Measurements from ENCODE around the gene SLC6A4.

DNA sequence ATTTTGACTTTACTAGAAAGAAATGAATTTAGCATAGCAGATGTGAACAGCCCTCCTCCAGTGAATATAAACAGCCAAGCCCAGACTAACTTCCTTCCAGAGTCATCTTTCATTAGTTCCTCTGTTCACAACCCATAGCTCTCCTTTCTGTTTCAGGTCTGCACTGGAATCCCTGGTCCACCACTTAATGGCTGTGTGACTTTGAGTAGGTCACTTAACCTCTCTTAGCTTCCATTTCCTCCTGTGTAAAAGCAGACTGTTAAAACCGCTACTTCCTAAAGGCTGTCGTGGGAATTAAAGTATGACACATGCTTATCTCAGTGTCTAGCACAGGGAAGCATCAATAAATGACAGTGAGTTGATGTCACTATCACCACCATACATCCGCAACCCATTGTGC is 7.5 kb downstream of the SLC6A4 start:
- no peak for TF ChIP-seq YY1 (IDR thresholded peaks at IDR 0.05; ENCODE audit: insufficient read depth, insufficient read length)
- no peak for TF ChIP-seq ZNF274 (IDR thresholded peaks at IDR 0.05; ENCODE audit: low read depth, low read length)
